Inflammatory macrophage treated with lipopolysaccharide for 4 hours (primary cell): ENCODE results near the gene CPSF6.
"Not testable (repeated sequence)": the region's sequence is repeated elsewhere in the genome, so short reads cannot be mapped to it uniquely, and the experiment has no call there.

Source experiments
- DNase-seq: peaks from one replicate; pipeline ENCODE4 v3.0.0-alpha.2; 2020

Gene CPSF6

GRCh38 chr12:69262264-69262974 is 23.1 kb downstream of the CPSF6 start:
- DNase-seq = no peak

- no peak for DNase-seq
These were observed 25.8 kb downstream of the CPSF6 start for GRCh38 chr12:69265205-69265604.

GRCh38 chr12:69265633-69266032 is 26.3 kb downstream of the CPSF6 start:
- not testable (repeated sequence) for DNase-seq

- DNase-seq = no peak
These were observed 26.8 kb downstream of the CPSF6 start for GRCh38 chr12:69266036-69266635.

GRCh38 chr12:69269736-69270135 is 30.4 kb downstream of the CPSF6 start:
- no peak for DNase-seq

- no peak for DNase-seq
These were observed 33.1 kb downstream of the CPSF6 start for GRCh38 chr12:69272511-69272910.

- no peak for DNase-seq
These were observed 35.5 kb downstream of the CPSF6 start for GRCh38 chr12:69274861-69275260.

- no peak for DNase-seq
These were observed 36.1 kb downstream of the CPSF6 start for GRCh38 chr12:69275471-69275891.

GRCh38 chr12:69278814-69279782 is 39.7 kb downstream of the CPSF6 start:
- DNase-seq = no peak

- peak; percentile 71 for DNase-seq
These were observed 44.8 kb downstream of the CPSF6 start for GRCh38 chr12:69284131-69284530.

GRCh38 chr12:69287556-69287955 is 48.2 kb downstream of the CPSF6 start:
- DNase-seq = no peak

GRCh38 chr12:69290545-69291277 is 51.3 kb downstream of the CPSF6 start:
- peak; percentile 88 for DNase-seq

- DNase-seq = no peak
These were observed 51.9 kb downstream of the CPSF6 start for GRCh38 chr12:69291278-69291593.

- DNase-seq = no peak
These were observed 58.8 kb downstream of the CPSF6 start for GRCh38 chr12:69298133-69298532.

- DNase-seq = no peak
These were observed 59.6 kb downstream of the CPSF6 start for GRCh38 chr12:69298947-69299346.

GRCh38 chr12:69304284-69304683 is 64.9 kb downstream of the CPSF6 start:
- no peak for DNase-seq

GRCh38 chr12:69309461-69309860 is 70.1 kb downstream of the CPSF6 start:
- no peak for DNase-seq

- DNase-seq = no peak
These were observed 73.8 kb downstream of the CPSF6 start for GRCh38 chr12:69313209-69313608.

- not testable (repeated sequence) for DNase-seq
These were observed 77.4 kb downstream of the CPSF6 start for GRCh38 chr12:69316784-69317183.

- not testable (repeated sequence) for DNase-seq
These were observed 77.9 kb downstream of the CPSF6 start for GRCh38 chr12:69317233-69317632.

- no peak for DNase-seq
These were observed 78.9 kb downstream of the CPSF6 start for GRCh38 chr12:69318225-69318624.

GRCh38 chr12:69321351-69321750 is 82.0 kb downstream of the CPSF6 start:
- peak; percentile 49 for DNase-seq
